ENCODE measurements around the gene GLRX3. TPM values are rescaled to one million over a fixed set of nuclear protein-coding genes. Genes with fewer than 3 reads are reported as not detected.

The GLRX3 gene
- total RNA-seq, 2 experiments from 2014 or later: 112 to 113 TPM

DNA sequence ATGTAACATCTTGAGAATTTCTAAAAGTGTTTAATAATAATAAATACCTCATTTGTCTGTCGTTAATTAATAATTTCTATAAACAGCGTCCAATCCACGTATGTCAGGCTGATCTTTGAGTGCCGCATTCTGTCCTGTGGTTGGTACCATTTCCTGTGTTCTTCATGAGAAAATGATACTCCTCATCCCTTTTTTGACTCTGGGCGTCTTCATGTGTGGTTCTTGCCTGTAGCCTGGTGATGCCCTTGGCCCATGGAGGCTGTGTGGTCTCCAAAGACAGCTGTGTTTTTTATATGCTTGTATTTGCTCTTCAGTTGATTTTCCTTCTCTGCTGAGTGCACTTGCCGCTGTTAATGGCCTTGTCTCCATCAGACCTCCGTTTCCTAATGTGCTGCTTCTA lies 31.5 kb downstream of the GLRX3 start:
- Mint-ChIP-seq H3K4me1 (ENCODE audit: low read depth) (peaks cover 41% of the 10 kb centered on the region), H3K36me3 (peaks cover 36% of the 10 kb centered on the region), H3K27me3 (no peaks in the 10 kb centered on the region), H3K9me3 (no peaks in the 10 kb centered on the region), H3K27ac (no peak overlapping the region), H3K4me3 (no peak overlapping the region)
- ChIA-PET CTCF (no interaction called here), POLR2A (no interaction called here)
- intact Hi-C loops (cut with micrococcal nuclease): no loop called here
- DNase-seq: no peak

DNA sequence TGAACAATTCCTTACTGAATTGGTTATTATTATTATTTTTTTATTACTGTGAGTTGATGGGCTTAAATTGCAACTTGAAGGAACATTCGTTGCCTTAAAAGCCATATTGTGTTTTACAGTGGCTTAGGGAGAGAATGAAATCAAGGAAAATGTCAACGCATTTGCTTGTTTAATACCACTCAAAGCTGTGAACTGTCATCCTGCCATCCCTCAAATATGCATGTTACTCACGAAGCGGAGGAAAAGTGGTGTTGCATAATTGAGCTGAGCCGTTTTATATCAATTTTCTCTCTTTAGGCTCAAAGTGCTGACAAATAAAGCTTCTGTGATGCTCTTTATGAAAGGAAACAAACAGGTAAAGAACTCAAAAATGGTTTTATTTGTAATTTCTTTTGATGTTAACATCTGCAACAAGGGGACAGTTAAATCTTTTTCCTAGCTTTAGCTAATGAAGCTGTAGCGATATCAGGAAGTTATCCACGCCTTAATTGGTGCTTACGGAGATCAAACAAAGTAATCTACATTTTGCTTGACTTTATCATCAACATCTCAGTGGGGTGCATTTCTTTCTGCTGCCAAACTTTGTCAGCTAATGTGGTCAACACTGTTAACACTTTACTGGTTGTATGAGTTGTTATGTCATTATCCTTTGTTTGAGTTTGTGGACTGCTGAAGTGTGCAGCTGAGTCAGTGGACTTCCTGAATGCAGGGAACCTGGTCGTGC lies 33.1 kb downstream of the GLRX3 start:
- no peaks in the 10 kb centered on the region for H3K9me3 Mint-ChIP-seq
- peaks cover 50% of the 10 kb centered on the region for H3K4me1 Mint-ChIP-seq (ENCODE audit: low read depth)
- no peak overlapping the region for H3K4me3 Mint-ChIP-seq
- CTCF ChIA-PET: interaction anchor here (1.0 kb wide), 1 partner anchor 60 kb away, joined by 3 read pairs; no protein-coding TSS in a partner anchor
- H3K36me3 Mint-ChIP-seq: peaks cover 37% of the 10 kb centered on the region
- no peak overlapping the region for H3K27ac Mint-ChIP-seq
- intact Hi-C loops (cut with micrococcal nuclease): no loop called here
- POLR2A ChIA-PET: no interaction called here
- H3K27me3 Mint-ChIP-seq: no peaks in the 10 kb centered on the region
- no peak for DNase-seq

DNA sequence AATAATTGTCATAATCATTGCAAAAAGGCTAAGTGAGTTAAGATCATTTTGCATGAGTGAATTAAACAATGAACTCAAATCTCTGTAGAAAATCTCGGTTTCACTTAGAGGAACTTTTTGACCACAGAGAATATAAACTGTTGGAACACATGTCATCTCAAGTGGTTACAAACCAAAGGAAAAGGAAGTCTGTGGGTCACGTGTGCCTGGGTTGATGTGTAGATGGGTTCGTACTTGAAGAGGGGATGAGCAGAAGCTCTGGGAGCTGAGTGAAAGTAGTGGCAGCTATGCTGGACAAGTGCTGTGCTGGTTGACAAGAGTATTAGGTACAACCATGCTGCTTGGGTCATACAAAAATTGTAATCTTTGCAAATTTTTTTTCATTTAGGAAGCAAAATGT lies 35.0 kb downstream of the GLRX3 start:
- Mint-ChIP-seq H3K27ac (no peak overlapping the region), H3K4me1 (ENCODE audit: low read depth) (peaks cover 60% of the 10 kb centered on the region), H3K27me3 (no peaks in the 10 kb centered on the region), H3K4me3 (no peak overlapping the region), H3K36me3 (peaks cover 40% of the 10 kb centered on the region), H3K9me3 (no peaks in the 10 kb centered on the region)
- CTCF ChIA-PET: no interaction called here
- intact Hi-C loops (cut with micrococcal nuclease): no loop called here
- peak; percentile 40 for DNase-seq
- POLR2A ChIA-PET: no interaction called here

DNA sequence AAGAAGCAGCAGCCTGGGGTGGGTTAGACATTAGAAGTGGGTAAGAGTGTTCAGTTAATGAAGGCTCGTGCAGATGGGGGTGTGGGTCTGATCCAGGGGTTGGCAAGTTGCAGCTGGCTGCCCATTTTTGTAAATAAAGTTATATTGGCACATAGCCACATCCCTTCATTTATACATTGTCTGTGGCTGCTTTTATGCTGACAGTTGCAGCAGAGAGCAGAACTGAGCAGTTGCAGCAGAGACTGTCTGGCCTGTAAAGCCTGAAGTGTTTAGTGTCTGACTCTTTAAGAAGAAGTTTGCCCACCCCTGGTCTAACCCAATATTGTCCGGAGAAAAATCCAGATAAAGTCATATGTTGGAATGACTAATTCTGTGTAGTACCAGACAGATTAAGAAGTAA lies 38.1 kb downstream of the GLRX3 start:
- intact Hi-C loops (cut with micrococcal nuclease): no loop called here
- no peaks in the 10 kb centered on the region for H3K27me3 Mint-ChIP-seq
- H3K9me3 Mint-ChIP-seq: no peaks in the 10 kb centered on the region
- H3K36me3 Mint-ChIP-seq: peaks cover 32% of the 10 kb centered on the region
- H3K27ac Mint-ChIP-seq: peak overlapping the region; percentile 70
- H3K4me1 Mint-ChIP-seq (ENCODE audit: low read depth): peaks cover 46% of the 10 kb centered on the region
- DNase-seq: no peak
- H3K4me3 Mint-ChIP-seq: no peak overlapping the region
- POLR2A ChIA-PET: no interaction called here
- CTCF ChIA-PET: interaction anchor here (1.0 to 3.6 kb wide), 3 partner anchors 37 to 64 kb away, joined by 3 to 11 read pairs (median 4); partner anchors contain the start of gene C10orf143

DNA sequence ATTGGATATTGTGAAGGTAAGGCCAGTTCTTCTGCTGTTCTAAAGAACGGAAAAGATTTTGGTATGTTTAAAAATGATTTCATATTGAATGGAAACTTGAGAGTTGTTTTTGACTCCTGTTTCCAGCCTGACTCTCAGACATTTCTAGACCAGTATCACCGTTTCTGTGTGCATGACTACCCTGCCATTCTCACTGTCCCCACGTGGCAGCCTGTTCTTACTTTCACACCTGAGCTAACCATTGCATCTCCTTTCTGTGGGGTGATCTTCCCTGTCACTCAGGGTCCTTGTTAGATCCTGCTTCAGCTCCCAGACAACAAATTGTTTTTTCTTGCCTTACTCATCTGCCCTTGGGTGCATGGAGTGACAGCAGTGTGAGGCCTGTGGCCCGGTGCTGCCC lies 38.9 kb downstream of the GLRX3 start:
- Mint-ChIP-seq H3K27me3 (no peaks in the 10 kb centered on the region), H3K4me3 (no peak overlapping the region), H3K27ac (peak overlapping the region; percentile 70), H3K9me3 (no peaks in the 10 kb centered on the region), H3K36me3 (peaks cover 29% of the 10 kb centered on the region), H3K4me1 (ENCODE audit: low read depth) (peaks cover 42% of the 10 kb centered on the region)
- intact Hi-C loops (cut with micrococcal nuclease): loop anchor here (1.0 kb wide), 1 partner anchor 37 kb away; no protein-coding TSS in a partner anchor
- POLR2A ChIA-PET: no interaction called here
- CTCF ChIA-PET: interaction anchor here (1.0 to 3.6 kb wide), 5 partner anchors 14 to 65 kb away, joined by 3 to 11 read pairs (median 4); partner anchors contain the start of gene C10orf143
- peak; percentile 57 for DNase-seq

DNA sequence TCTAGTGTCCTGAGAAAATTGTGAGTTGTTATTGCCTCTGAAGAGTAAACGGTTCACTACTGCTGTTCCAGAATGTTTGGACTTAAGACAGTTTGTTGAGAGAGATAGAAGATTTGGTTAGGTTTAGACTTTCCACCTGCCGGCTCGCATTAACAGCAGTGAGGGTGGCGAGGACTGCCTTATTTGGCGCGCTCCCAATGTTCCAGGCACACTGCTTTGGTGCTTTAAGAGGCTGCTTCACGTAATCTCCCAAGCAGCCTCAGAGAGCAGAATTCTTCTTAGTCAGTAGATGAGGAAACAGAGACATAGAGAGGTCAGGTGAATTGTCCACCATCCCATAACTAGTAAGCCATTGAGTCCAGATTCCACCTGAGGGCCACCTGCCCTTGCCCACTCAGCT lies 41.1 kb downstream of the GLRX3 start:
- ChIA-PET POLR2A (no interaction called here), CTCF (interaction anchor here (1.4 to 3.6 kb wide), 2 partner anchors 67 to 70 kb away, joined by 4 to 11 read pairs; partner anchors contain the start of gene C10orf143)
- intact Hi-C loops (cut with micrococcal nuclease): no loop called here
- no peak overlapping the region for H3K4me3 Mint-ChIP-seq
- H3K27me3 Mint-ChIP-seq: no peaks in the 10 kb centered on the region
- H3K27ac Mint-ChIP-seq: no peak overlapping the region
- peaks cover 33% of the 10 kb centered on the region for H3K4me1 Mint-ChIP-seq (ENCODE audit: low read depth)
- no peaks in the 10 kb centered on the region for H3K9me3 Mint-ChIP-seq
- H3K36me3 Mint-ChIP-seq: peaks cover 33% of the 10 kb centered on the region
- DNase-seq: no peak

DNA sequence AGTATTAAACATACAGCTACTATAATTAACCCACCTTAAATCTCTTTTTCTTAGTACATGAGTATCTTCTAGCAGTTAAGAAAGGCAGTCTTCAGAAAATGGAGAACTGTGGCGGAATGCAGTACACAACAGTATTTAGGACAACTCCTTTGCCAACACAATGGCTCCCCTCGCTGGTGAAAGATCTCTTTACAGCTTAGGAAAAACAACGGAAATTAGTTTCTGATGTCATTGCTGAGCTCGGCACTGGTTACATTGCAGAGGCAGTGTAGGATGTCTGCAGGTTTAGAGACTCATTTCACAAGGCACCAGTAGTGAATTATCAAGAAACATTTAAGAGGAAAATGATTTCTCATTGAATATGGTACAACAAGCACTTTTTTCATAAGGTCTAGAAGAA lies 43.4 kb downstream of the GLRX3 start:
- Mint-ChIP-seq H3K4me3 (no peak overlapping the region), H3K27me3 (no peaks in the 10 kb centered on the region), H3K36me3 (peaks cover 37% of the 10 kb centered on the region), H3K9me3 (no peaks in the 10 kb centered on the region), H3K27ac (peak overlapping the region; percentile 42), H3K4me1 (ENCODE audit: low read depth) (peaks cover 20% of the 10 kb centered on the region)
- CTCF ChIA-PET: interaction anchor here (0.9 to 2.1 kb wide), 6 partner anchors 10 to 290 kb away, joined by 3 to 9 read pairs (median 6); partner anchors contain the start of gene C10orf143
- peak; percentile 53 for DNase-seq
- POLR2A ChIA-PET: interaction anchor here (1.3 to 1.5 kb wide), 2 partner anchors 42 to 70 kb away, joined by 3 read pairs; no protein-coding TSS in a partner anchor
- intact Hi-C loops (cut with micrococcal nuclease): loop anchor here (1.0 to 2.0 kb wide), 3 partner anchors 69 to 712 kb away; partner anchors contain the start of genes C10orf143 and MGMT

DNA sequence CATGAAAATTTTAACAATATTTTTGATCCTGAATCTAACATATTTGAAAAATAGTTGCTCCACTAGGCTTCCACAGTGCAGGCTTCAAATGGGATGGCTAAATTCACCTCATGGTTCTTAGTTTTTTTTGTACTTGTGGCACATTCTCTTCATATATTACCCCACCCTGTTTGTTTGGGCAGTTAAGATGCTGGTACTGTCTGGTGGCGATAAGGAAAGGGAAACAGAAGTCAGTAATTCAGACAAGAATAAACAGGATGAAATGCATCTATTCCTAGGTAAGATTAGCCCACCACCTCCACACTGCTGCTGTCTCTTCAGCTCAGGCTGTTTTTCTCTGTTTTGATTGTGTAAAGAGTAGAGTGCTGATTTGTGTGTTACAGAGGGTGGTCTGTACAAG lies 44.2 kb downstream of the GLRX3 start:
- no peak for DNase-seq
- peaks cover 12% of the 10 kb centered on the region for H3K4me1 Mint-ChIP-seq (ENCODE audit: low read depth)
- H3K27me3 Mint-ChIP-seq: no peaks in the 10 kb centered on the region
- H3K27ac Mint-ChIP-seq: peak overlapping the region; percentile 54
- CTCF ChIA-PET: no interaction called here
- no peak overlapping the region for H3K4me3 Mint-ChIP-seq
- intact Hi-C loops (cut with micrococcal nuclease): no loop called here
- H3K9me3 Mint-ChIP-seq: no peaks in the 10 kb centered on the region
- peaks cover 36% of the 10 kb centered on the region for H3K36me3 Mint-ChIP-seq
- POLR2A ChIA-PET: no interaction called here

DNA sequence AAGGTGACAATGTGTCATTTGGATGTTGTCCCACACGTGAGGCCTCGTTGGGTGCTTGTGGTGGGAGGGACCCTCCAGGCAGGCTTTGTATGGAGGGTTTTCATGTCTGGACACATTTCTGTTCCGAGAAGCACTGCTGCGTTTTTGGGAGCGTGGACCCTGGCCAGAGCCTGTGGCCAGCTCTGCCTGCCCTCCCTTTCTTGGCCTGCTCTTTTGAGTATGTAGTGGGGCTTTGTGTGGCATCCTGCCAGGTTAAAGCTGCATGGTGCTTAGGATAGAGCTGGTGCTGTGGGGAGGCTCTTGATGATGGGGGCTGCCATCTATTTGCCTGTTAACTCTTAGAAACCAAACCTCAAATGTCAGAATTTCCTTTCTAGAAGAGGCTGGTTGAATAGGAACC lies 45.7 kb downstream of the GLRX3 start:
- DNase-seq: no peak
- Mint-ChIP-seq H3K27ac (no peak overlapping the region), H3K9me3 (no peaks in the 10 kb centered on the region), H3K36me3 (peaks cover 35% of the 10 kb centered on the region), H3K4me3 (no peak overlapping the region), H3K4me1 (ENCODE audit: low read depth) (peaks cover 7% of the 10 kb centered on the region), H3K27me3 (no peaks in the 10 kb centered on the region)
- POLR2A ChIA-PET: no interaction called here
- CTCF ChIA-PET: no interaction called here
- intact Hi-C loops (cut with micrococcal nuclease): no loop called here

DNA sequence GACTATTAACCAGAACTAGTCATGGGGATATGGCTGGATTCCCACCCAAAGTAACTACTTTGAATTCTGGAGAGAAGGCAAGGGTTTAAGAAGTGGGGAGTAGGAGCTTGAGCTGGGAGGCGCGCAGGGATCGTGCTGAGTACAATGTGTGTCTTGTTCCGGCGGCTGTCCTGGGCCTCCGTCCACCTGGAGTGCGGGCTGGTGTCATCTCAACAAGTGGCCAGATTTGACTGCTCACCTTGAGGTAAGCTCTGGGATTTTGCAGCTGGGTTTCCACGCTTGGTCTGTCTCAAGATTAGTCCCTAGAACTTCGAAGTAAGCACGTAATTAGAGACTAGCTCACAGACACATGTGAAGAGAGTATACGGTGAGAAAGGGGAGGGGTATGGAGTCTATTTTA lies 49.4 kb downstream of the GLRX3 start:
- ChIA-PET POLR2A (no interaction called here), CTCF (no interaction called here)
- peaks cover 24% of the 10 kb centered on the region for H3K36me3 Mint-ChIP-seq
- H3K27me3 Mint-ChIP-seq: no peaks in the 10 kb centered on the region
- intact Hi-C loops (cut with micrococcal nuclease): no loop called here
- peaks cover 3% of the 10 kb centered on the region for H3K4me1 Mint-ChIP-seq (ENCODE audit: low read depth)
- no peak overlapping the region for H3K4me3 Mint-ChIP-seq
- no peaks in the 10 kb centered on the region for H3K9me3 Mint-ChIP-seq
- DNase-seq: no peak
- no peak overlapping the region for H3K27ac Mint-ChIP-seq

DNA sequence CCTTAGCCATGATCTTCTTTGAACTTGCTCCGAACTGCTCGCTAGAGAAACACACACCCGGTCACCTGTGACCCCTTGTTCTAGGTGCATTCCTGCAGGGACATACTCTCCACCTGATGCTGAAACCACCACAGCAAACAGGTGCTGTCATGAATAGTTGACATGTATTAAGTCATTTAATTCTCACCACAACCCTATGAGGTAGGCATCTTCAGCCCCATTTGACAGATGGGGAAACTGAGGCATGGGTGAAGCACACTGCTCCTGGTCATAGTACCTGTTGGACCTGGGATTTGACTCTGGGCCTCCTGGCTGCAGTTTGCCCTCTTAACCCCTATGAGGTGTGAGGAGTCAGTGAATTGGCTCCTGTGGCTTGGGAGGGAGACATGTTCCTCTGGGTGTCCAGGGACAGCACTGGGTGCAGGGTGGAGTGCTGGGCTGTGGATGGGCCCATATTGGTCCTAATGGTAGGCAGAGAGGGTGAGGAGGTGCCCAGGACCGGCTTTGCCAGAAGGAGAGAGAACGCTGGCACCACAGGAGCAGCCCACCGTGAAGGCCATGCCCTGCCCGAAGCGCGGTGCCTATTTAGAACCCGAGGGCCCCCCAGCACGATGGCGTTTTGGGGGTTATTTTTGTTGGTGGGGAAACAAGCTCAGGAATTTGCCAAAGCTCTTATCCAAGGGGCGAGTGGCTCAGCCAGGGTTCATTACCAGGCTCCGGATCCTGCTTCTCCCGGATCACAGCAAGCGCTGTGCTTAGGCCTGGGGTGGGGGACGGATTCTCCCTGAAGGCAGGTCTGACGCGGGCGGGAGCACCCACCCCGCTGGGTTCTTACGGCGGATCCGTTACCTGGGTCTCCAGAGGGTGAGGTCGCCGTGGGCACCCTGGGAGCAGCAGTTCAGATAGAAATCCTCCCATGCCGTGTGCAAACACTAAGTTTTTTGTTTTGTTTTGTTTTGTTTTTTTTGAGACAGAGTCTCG lies 52.3 kb downstream of the GLRX3 start:
- ChIA-PET CTCF (interaction anchor here (1.4 kb wide), 1 partner anchor 13 kb away, joined by 3 read pairs; no protein-coding TSS in a partner anchor), POLR2A (no interaction called here)
- Mint-ChIP-seq H3K36me3 (peaks cover 17% of the 10 kb centered on the region), H3K4me3 (no peak overlapping the region), H3K27ac (no peak overlapping the region), H3K9me3 (no peaks in the 10 kb centered on the region), H3K4me1 (ENCODE audit: low read depth) (peaks cover 2% of the 10 kb centered on the region), H3K27me3 (peaks cover 6% of the 10 kb centered on the region)
- intact Hi-C loops (cut with micrococcal nuclease): no loop called here
- no peak for DNase-seq

DNA sequence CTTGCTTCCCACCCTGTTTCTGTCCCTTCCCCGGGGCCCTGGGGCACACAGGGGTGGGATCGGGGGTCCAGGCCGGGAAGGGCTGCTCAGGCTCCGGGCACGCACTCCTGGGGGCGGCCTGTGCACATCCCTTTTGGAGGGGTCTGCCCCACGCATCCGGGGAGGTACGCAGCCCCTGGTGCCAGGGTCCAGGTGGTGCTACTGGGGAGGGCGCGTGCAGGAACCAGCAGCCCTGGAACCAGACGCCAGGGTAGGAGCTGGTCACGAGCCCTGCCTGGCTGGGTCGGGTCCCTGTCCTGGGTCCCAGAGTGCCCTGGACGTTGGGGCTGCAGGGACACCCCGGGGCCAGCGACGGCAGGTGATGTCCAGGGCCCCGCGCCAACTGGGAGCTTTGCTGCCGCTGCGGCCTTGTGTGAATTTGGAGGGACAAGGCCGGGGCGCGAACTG lies 53.4 kb downstream of the GLRX3 start:
- POLR2A ChIA-PET: no interaction called here
- peaks cover 6% of the 10 kb centered on the region for H3K27me3 Mint-ChIP-seq
- DNase-seq: no peak
- H3K4me1 Mint-ChIP-seq (ENCODE audit: low read depth): peaks cover 2% of the 10 kb centered on the region
- CTCF ChIA-PET: interaction anchor here (0.8 to 1.7 kb wide), 7 partner anchors 10 to 220 kb away, joined by 3 to 5 read pairs (median 3); partner anchors contain the start of gene C10orf143
- intact Hi-C loops (cut with micrococcal nuclease): loop anchor here (5.0 kb wide), 1 partner anchor 143 kb away; no protein-coding TSS in a partner anchor
- H3K4me3 Mint-ChIP-seq: no peak overlapping the region
- peaks cover 9% of the 10 kb centered on the region for H3K36me3 Mint-ChIP-seq
- no peaks in the 10 kb centered on the region for H3K9me3 Mint-ChIP-seq
- no peak overlapping the region for H3K27ac Mint-ChIP-seq
